NCI-H2227 (cell line): Measurements from ENCODE around the gene TPRKB.
"Not testable (repeated sequence)": the region's sequence is repeated elsewhere in the genome, so short reads cannot be mapped to it uniquely, and the experiment has no call there.

Experiments used
- DNase-seq: peaks from one replicate; lab custom pipeline; 2025; ENCODE audit not compliant: unreplicated experiment; lab: John Stamatoyannopoulos, UW

Gene TPRKB

DNA sequence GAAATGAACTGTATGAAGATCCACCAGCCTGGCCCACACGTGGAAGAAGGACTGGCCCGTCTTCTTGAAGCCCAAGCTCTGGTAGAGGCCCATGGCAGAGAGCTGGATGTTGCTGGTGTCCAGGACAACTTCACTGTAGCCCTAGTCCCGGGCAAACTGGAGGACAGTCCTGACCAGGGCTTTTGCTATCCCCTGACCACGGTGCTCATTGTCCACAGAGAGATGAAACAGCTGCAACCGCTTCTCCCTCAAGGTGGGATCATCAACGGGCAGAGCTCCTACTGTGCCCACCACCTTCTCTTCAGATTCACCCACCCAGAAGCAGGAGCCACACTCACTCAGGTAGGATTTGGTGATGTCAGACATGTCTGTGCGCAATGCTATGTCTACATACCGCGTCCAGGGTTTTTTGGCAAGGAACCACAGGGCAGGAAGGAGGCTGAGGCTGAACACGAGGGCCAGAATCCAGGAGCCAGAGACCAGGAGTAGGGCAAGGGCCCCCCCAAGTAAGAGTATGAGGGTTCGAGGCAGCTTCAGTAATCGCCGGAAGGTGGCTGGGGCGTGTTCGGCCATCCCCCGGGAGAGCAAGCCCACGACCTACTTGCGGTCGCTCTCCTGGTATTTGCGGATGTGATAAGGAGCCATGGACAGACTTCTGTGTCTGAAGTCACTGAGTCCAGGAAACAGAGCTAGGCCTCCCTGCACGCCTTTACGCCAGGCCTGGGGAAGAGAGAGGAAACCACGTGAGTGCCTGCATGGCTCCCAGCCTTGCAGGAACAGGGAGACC lies 36.3 kb downstream of the TPRKB start:
- no peak for DNase-seq

DNA sequence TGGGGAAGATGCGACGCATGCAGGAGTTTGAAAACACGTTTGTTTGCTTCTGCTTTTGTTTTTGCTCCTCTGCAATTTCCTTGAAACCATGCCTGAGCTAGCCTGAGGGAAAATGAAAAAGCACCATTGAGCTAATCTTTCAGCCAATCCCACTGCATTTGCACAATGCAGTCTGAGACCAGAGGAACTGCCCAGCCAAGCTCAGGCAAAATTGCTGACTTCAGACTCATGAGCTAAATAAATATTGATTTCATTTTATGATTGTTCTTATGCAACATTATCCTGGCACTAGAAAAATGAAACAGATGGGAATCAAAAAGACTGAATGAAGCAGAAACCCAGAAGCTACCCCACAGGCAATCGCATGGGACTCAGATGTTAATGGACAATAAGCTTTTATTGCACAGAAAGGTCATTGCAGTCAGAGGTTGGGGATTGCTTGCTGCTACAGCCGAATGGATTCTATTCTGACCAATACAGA lies 37.0 kb downstream of the TPRKB start:
- DNase-seq = no peak

- DNase-seq = no peak
These were observed 37.7 kb downstream of the TPRKB start for GRCh38 chr2:73699437-73699836.

- DNase-seq = no peak
These were observed 39.0 kb downstream of the TPRKB start for GRCh38 chr2:73698101-73698500.

GRCh38 chr2:73697606-73698005 lies 39.5 kb downstream of the TPRKB start:
- DNase-seq = no peak

DNA sequence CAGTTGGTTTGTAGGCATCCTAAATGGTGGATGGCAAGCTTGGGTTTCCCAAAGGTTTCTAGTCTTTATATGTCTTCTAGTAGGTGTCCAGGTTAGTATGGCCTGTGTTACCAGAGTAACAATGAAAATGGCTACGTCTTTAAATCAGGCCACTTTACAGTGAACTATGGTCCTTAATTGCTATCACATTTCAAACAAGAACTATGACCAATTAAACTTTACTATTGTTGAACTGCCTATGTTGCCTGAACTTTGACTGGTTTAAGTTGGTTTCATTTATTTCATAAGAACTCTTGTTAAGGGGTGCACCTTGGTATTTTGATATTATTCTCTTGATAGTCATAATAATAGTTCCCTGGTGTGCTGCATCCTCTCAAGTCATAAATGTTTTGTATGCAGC lies 40.2 kb downstream of the TPRKB start:
- not testable (repeated sequence) for DNase-seq

GRCh38 chr2:73696521-73696920 lies 40.6 kb downstream of the TPRKB start:
- not testable (repeated sequence) for DNase-seq

- peak; percentile 25 for DNase-seq
These were observed 46.6 kb downstream of the TPRKB start for GRCh38 chr2:73690372-73691088.

- not testable (repeated sequence) for DNase-seq
These were observed 48.7 kb downstream of the TPRKB start for GRCh38 chr2:73688494-73688893.

GRCh38 chr2:73685764-73686438 lies 51.2 kb downstream of the TPRKB start:
- DNase-seq = no peak

- not testable (repeated sequence) for DNase-seq
These were observed 52.2 kb downstream of the TPRKB start for GRCh38 chr2:73684905-73685304.

GRCh38 chr2:73684325-73684724 lies 52.8 kb downstream of the TPRKB start:
- not testable (repeated sequence) for DNase-seq

DNA sequence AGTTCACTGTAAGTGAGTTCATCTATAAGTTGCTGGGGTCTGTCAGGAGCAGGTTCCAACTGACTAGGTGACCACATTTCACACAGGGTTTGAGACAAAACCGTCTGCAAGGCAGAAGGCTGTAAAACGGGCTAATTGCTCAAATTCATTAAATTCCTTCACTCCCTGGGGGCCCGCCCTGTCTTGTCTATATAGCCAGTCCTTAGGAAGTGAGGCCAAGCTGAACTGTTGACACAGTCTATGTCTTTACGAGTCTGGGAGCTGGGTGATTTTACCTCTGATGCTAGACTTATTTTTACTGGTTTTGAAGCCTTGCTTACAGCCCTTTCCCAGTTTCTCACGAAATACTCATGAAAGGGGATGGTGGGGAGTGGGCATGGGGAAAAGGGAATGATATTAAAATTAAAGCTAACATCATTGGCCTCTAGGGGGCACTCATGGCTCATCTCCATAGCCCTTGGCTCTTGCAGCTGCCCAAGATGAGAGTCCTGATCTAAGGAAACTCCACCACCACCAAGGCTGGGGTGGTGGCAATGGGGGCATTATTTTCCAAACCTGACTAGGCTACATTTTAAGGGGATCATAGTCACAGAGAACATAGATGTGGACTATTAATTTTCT lies 57.1 kb downstream of the TPRKB start:
- peak; percentile 32 for DNase-seq
